Astrocyte (in vitro differentiated cells and primary cell): ENCODE data around the gene PHYHD1.

Source experiments
- CTCF ChIP-seq: IDR thresholded peaks from 2 replicates; pipeline ENCODE4 v1.5.1; 2011; ENCODE audit warnings: low read depth, mild to moderate bottlenecking, inconsistent platforms, low read length, moderate library complexity; ENCODE audit not compliant: insufficient read depth
- EZH2 ChIP-seq: IDR thresholded peaks from 2 replicates; pipeline ENCODE4 v1.6.1; 2012; ENCODE audit warnings: mild to moderate bottlenecking, low read length, inconsistent platforms; ENCODE audit not compliant: insufficient read depth

GRCh38 chr9:128893354-128893753 is 27.4 kb upstream of the PHYHD1 start:
- TF ChIP-seq CTCF = no peak
- no peak for TF ChIP-seq EZH2
